ENCODE data around the gene NSD2.

NSD2 gene

GRCh38 chr4:1953335-1953734 is 82.1 kb downstream of the NSD2 start:
- H3K27me3 Mint-ChIP-seq = no peaks in the 10 kb centered on the region
- peaks cover 52% of the 10 kb centered on the region for H3K36me3 Mint-ChIP-seq
- H3K27ac Mint-ChIP-seq = no peak overlapping the region
- no peak for ATAC-seq
- H3K4me1 Mint-ChIP-seq = no peaks in the 10 kb centered on the region
- no peaks in the 10 kb centered on the region for H3K9me3 Mint-ChIP-seq
- H3K4me3 Mint-ChIP-seq = no peak overlapping the region

- H3K36me3 Mint-ChIP-seq = peaks cover 78% of the 10 kb centered on the region
- no peaks in the 10 kb centered on the region for H3K9me3 Mint-ChIP-seq
- no peaks in the 10 kb centered on the region for H3K27me3 Mint-ChIP-seq
- no peak overlapping the region for H3K4me3 Mint-ChIP-seq
- H3K4me1 Mint-ChIP-seq = no peaks in the 10 kb centered on the region
- H3K27ac Mint-ChIP-seq = no peak overlapping the region
- no peak for ATAC-seq
Measured at GRCh38 chr4:1956631-1957030, 85.4 kb downstream of the NSD2 start.

GRCh38 chr4:1958276-1959103 is 87.3 kb downstream of the NSD2 start:
- Mint-ChIP-seq H3K27ac (no peak overlapping the region), H3K9me3 (no peaks in the 10 kb centered on the region), H3K36me3 (peaks cover 84% of the 10 kb centered on the region), H3K27me3 (no peaks in the 10 kb centered on the region), H3K4me3 (no peak overlapping the region), H3K4me1 (no peaks in the 10 kb centered on the region)
- no peak for ATAC-seq

DNA sequence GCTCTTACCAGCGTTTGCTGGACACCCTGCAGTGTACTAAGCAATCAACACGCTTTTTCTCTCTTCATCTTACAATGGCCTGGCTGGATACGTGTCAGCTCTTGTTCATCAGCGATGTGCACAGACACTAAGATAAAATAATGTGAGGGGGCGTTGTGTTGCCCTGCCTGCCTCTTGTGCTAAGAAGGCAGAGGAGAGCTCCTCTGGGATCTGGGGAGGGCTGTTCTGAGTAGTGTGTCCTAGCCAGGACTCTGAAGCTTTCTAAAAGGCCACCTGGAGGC is 87.9 kb downstream of the NSD2 start:
- no peak overlapping the region for H3K4me3 Mint-ChIP-seq
- H3K9me3 Mint-ChIP-seq = no peaks in the 10 kb centered on the region
- H3K27me3 Mint-ChIP-seq = no peaks in the 10 kb centered on the region
- no peak for ATAC-seq
- H3K27ac Mint-ChIP-seq = no peak overlapping the region
- H3K4me1 Mint-ChIP-seq = no peaks in the 10 kb centered on the region
- H3K36me3 Mint-ChIP-seq = peaks cover 83% of the 10 kb centered on the region

- no peak for ATAC-seq
- peaks cover 83% of the 10 kb centered on the region for H3K36me3 Mint-ChIP-seq
- no peak overlapping the region for H3K27ac Mint-ChIP-seq
- no peaks in the 10 kb centered on the region for H3K27me3 Mint-ChIP-seq
- H3K4me1 Mint-ChIP-seq = no peaks in the 10 kb centered on the region
- H3K9me3 Mint-ChIP-seq = no peaks in the 10 kb centered on the region
- no peak overlapping the region for H3K4me3 Mint-ChIP-seq
Measured at GRCh38 chr4:1960170-1960825, 89.1 kb downstream of the NSD2 start.

DNA sequence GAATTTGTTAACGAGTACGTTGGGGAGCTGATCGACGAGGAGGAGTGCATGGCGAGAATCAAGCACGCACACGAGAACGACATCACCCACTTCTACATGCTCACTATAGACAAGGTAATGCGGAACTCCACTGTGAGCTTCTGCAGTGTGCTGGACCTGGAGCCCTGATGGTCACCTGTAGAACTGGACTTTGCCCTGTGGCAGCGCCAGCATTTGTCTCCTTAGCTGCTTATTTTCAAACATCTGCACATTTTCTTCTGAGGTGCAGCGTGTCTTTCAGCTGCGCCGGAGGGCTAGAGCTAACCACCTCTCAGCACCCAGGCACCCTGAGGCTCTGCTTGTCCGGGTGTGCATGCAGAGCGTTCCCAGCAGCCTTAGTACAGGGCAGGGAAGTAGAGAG is 89.8 kb downstream of the NSD2 start:
- no peaks in the 10 kb centered on the region for H3K9me3 Mint-ChIP-seq
- ATAC-seq = no peak
- peaks cover 83% of the 10 kb centered on the region for H3K36me3 Mint-ChIP-seq
- no peaks in the 10 kb centered on the region for H3K27me3 Mint-ChIP-seq
- H3K4me3 Mint-ChIP-seq = no peak overlapping the region
- H3K27ac Mint-ChIP-seq = no peak overlapping the region
- no peaks in the 10 kb centered on the region for H3K4me1 Mint-ChIP-seq

DNA sequence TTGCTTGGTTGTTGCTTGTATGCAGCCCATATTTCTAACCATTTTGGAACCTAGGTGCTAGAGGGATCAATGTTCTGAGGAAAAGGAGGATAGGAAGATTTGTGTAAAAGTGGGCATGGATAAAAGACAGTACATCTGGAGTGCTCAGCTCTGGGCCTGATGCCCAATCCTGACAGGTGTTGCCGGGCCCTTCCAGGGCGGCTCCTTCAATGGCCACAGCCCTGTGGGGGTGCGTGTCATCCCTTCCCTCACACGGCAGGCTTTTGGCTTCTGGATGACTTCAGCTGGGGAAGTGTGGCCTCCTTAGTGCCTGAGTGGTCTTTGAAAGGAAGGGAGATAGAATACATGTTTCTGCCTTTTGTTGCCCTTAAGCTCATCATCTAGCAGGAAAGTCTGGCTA is 90.4 kb downstream of the NSD2 start:
- Mint-ChIP-seq H3K36me3 (peaks cover 80% of the 10 kb centered on the region), H3K9me3 (no peaks in the 10 kb centered on the region), H3K27ac (no peak overlapping the region), H3K4me3 (no peak overlapping the region), H3K27me3 (no peaks in the 10 kb centered on the region), H3K4me1 (no peaks in the 10 kb centered on the region)
- no peak for ATAC-seq

- Mint-ChIP-seq H3K4me3 (no peak overlapping the region), H3K27me3 (no peaks in the 10 kb centered on the region), H3K4me1 (no peaks in the 10 kb centered on the region), H3K36me3 (peaks cover 74% of the 10 kb centered on the region), H3K27ac (no peak overlapping the region), H3K9me3 (no peaks in the 10 kb centered on the region)
- no peak for ATAC-seq
Measured at GRCh38 chr4:1962980-1963379, 91.8 kb downstream of the NSD2 start.

DNA sequence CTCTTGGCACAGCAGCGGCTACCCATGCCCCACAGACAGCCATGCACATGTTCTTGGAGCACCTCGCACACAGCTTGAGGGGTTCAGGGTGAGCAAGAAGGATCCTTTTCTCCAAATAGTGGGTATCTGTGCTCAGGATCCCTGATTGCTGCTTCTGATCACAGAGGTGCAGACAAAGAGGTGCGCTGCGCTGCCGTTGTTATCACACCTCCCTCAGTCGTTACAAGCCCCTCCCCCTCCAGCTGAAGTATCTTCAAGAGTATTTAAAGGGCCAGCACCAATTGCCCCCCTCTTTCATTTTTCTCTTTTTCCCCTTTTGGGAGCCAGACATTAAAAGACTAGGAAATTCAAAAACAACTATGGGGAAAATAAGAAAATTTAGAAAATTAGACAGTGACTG is 93.2 kb downstream of the NSD2 start:
- H3K9me3 Mint-ChIP-seq = no peaks in the 10 kb centered on the region
- no peak for ATAC-seq
- peaks cover 70% of the 10 kb centered on the region for H3K36me3 Mint-ChIP-seq
- H3K27me3 Mint-ChIP-seq = no peaks in the 10 kb centered on the region
- no peak overlapping the region for H3K27ac Mint-ChIP-seq
- H3K4me1 Mint-ChIP-seq = no peaks in the 10 kb centered on the region
- no peak overlapping the region for H3K4me3 Mint-ChIP-seq

- Mint-ChIP-seq H3K4me1 (no peaks in the 10 kb centered on the region), H3K36me3 (peaks cover 72% of the 10 kb centered on the region), H3K9me3 (no peaks in the 10 kb centered on the region), H3K27ac (no peak overlapping the region), H3K4me3 (no peak overlapping the region), H3K27me3 (no peaks in the 10 kb centered on the region)
- ATAC-seq = no peak
Measured at GRCh38 chr4:1964971-1965370, 93.8 kb downstream of the NSD2 start.

DNA sequence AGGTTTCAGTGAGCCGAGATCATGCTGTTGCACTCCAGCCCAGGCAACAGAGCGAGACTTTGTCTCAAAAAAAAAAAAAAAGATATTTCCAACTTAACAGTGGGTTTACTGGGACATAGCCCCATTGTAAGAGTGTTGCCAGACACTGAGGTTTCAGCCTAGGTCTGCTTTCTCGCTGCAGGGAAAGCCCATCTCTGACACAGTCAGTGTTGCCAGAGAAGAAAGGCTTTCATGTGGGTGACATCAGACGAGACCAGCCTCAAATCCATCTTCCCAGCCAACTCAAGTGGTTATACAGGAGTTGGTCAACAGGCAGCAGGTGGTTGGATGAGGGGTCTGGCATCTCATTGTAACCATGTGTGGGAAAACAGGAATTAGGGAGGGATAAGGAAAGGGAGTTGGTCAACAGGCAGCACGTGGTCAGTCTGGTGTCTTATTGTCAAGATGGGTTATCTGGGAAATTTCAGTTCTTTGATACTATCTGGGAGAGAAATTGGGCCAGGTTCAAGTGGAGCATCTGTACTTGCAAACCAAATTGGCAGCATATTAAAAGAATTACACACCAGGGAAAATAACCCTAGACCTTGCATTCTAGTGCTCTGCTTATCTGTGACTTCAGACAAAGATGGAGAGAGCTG is 96.4 kb downstream of the NSD2 start:
- no peak overlapping the region for H3K4me3 Mint-ChIP-seq
- H3K36me3 Mint-ChIP-seq = peaks cover 64% of the 10 kb centered on the region
- ATAC-seq = no peak
- H3K9me3 Mint-ChIP-seq = no peaks in the 10 kb centered on the region
- no peaks in the 10 kb centered on the region for H3K27me3 Mint-ChIP-seq
- H3K4me1 Mint-ChIP-seq = no peaks in the 10 kb centered on the region
- no peak overlapping the region for H3K27ac Mint-ChIP-seq

DNA sequence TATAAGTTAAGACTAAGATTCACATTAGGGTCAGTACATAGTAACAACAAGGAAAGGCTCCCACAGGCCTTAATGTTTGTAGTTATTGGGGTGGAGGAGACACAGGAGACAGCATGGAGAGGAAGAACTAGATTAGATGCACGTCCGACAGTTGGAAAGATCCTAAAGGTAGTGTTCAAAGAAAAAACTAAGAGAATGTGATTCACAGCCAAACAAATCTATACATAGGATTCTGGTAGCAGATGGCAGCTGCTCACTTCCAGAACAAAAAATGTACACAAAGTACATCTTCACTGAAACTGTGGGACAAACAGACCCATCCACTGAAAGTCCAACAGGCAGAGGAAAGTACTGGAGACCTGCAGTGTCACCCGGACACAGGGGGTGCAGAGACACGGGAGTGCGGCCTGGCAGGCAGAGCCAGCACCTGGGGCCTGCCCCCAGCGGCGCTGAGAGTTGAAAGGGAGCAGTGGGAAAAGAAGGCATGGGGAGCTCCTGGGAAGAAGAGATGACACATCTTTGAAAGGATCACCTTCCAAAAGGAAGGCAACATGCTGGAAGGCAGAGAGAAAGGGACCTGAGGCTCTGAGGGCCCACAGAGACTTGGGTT is 97.6 kb downstream of the NSD2 start:
- Mint-ChIP-seq H3K4me3 (no peak overlapping the region), H3K27ac (no peak overlapping the region)

DNA sequence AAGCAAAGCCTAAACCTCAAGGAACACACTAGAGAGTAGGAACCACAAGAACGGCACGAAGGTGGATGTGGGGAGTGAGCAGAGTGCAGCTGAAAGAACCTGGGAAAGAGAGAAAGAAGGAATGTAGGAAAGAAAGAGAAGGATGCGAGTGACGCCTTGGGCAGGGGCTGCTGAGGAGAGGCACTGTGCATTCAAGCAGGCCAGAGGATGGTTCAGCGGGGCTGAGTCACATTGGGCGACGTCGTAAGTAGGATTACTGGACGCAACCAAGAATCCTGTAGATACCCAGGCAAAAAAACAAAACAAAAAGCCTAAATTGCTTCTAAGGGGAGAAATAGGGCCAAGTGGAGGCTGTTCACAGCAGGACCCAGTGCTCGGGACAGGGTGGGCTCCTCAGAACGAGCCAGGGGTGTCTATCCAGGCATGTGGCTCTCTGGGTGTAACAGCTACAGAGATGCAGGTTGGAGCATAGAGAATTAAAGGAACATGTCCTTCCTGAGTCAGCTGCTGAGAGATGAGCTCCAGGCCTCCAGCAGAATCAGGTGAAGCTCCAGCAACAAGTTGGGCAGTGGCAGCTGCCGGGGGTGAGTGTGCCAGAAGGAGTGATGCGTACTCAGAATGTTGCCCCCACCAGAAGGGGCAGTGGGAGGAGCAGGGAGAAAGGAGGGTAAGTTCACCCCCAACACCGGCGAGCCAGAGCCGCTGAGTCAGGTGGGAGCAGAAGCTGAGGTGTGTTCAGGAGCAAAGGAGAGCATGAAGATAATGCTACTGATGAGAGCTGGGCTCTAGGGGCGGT is 98.9 kb downstream of the NSD2 start:
- Mint-ChIP-seq H3K27ac (no peak overlapping the region), H3K9me3 (no peaks in the 10 kb centered on the region), H3K36me3 (peaks cover 65% of the 10 kb centered on the region), H3K4me3 (no peak overlapping the region), H3K4me1 (no peaks in the 10 kb centered on the region), H3K27me3 (no peaks in the 10 kb centered on the region)
- ATAC-seq = no peak

More for the DNA sequence above, 97.6 kb downstream of the NSD2 start:
- peaks cover 63% of the 10 kb centered on the region for H3K36me3 Mint-ChIP-seq
- no peaks in the 10 kb centered on the region for H3K9me3 Mint-ChIP-seq
- no peaks in the 10 kb centered on the region for H3K27me3 Mint-ChIP-seq
- ATAC-seq = no peak
- no peaks in the 10 kb centered on the region for H3K4me1 Mint-ChIP-seq

GRCh38 chr4:1970926-1971325 is 99.7 kb downstream of the NSD2 start:
- Mint-ChIP-seq H3K36me3 (peaks cover 65% of the 10 kb centered on the region), H3K4me3 (no peak overlapping the region), H3K27me3 (no peaks in the 10 kb centered on the region), H3K9me3 (no peaks in the 10 kb centered on the region), H3K4me1 (no peaks in the 10 kb centered on the region), H3K27ac (no peak overlapping the region)
- ATAC-seq = no peak
